ENCODE measurements around the gene WDR55. TPM values are rescaled to one million over a fixed set of nuclear protein-coding genes. Genes with fewer than 3 reads are reported as not detected.
"Not testable (repeated sequence)": the region's sequence is repeated elsewhere in the genome, so short reads cannot be mapped to it uniquely, and the experiment has no call there.

The WDR55 gene
- total RNA-seq, 1 donor from 2014 or later, result 36.9 TPM

DNA sequence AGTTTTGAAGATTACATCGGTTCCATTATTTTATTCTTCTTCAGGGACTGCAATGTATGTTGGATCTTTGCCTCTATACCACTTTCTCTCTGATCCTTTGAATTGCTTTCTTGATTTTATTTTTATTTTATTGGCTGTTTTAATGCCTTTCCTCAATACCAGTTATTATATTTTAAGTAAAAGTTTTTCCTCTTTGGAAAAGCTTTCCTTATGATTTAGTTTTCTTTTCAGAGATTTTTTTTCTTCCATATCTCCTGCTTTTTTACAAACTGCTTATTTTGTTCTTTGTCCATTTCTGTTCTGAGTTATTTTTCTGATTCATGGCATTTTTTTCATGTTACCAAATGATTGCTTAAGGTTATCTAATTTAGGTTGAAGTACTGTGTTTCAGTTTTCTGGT is 47.1 kb downstream of the WDR55 start:
- ChIA-PET CTCF (interaction anchor here (1.1 to 1.2 kb wide), 2 partner anchors 12 to 64 kb away, joined by 3 to 4 read pairs; partner anchors contain the start of genes IK, NDUFA2 and ZMAT2), POLR2A (interaction anchor here (0.9 to 3.1 kb wide), 7 partner anchors 9 to 609 kb away, joined by 3 to 28 read pairs (median 14); partner anchors contain the start of genes ANKHD1, HARS1, HARS2 and IK)
- TF ChIP-seq, protein P1, sequence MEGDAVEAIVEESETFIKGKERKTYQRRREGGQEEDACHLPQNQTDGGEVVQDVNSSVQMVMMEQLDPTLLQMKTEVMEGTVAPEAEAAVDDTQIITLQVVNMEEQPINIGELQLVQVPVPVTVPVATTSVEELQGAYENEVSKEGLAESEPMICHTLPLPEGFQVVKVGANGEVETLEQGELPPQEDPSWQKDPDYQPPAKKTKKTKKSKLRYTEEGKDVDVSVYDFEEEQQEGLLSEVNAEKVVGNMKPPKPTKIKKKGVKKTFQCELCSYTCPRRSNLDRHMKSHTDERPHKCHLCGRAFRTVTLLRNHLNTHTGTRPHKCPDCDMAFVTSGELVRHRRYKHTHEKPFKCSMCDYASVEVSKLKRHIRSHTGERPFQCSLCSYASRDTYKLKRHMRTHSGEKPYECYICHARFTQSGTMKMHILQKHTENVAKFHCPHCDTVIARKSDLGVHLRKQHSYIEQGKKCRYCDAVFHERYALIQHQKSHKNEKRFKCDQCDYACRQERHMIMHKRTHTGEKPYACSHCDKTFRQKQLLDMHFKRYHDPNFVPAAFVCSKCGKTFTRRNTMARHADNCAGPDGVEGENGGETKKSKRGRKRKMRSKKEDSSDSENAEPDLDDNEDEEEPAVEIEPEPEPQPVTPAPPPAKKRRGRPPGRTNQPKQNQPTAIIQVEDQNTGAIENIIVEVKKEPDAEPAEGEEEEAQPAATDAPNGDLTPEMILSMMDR (IDR thresholded peaks at IDR 0.05), result no peak
- no peak for ATAC-seq (ENCODE audit: low read depth)
- H3K27ac Mint-ChIP-seq, result peak overlapping the region; percentile 35
- H3K4me1 Mint-ChIP-seq, result peaks cover 18% of the 10 kb centered on the region
- no peaks in the 10 kb centered on the region for H3K9me3 Mint-ChIP-seq
- intact Hi-C loops (cut with micrococcal nuclease), result loop anchor here (1.0 to 10.0 kb wide), 13 partner anchors 11 to 867 kb away; partner anchors contain the start of genes ANKHD1, APBB3, CYSTM1 and EIF4EBP3
- no peak overlapping the region for H3K4me3 Mint-ChIP-seq
- H3K36me3 Mint-ChIP-seq (ENCODE audit: low read depth), result peaks cover 16% of the 10 kb centered on the region
- H3K27me3 Mint-ChIP-seq, result peaks cover 3% of the 10 kb centered on the region
- no peak for DNase-seq

DNA sequence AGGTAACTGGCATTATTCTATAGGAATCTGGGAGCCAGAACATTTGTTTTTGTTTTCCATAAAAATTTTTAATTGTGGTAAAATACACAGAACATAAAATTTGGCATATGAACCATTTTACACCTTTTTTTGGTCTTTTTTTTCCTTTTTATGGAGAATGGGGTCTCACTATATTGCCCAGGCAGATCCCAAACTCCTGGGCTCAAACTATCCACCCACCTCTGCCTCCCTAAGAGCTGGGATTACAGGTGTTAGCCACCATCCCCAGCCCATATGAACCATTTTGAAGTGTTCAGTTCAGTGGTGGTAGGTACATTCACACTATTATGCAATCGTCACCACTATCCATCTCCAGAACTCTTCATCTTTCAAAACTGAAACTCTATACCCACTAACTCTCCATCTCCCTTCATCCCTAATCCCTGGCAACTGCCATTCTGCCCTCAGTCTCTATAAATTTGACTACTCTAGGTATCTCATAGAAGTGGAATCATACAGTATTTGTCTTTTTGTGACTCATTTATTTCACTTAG is 48.9 kb downstream of the WDR55 start:
- H3K4me3 Mint-ChIP-seq, result no peak overlapping the region
- H3K9me3 Mint-ChIP-seq, result no peaks in the 10 kb centered on the region
- CTCF ChIA-PET, result no interaction called here
- peaks cover 9% of the 10 kb centered on the region for H3K36me3 Mint-ChIP-seq (ENCODE audit: low read depth)
- TF ChIP-seq, protein P1 (IDR thresholded peaks at IDR 0.05), result no peak
- DNase-seq, result no peak
- H3K27ac Mint-ChIP-seq, result no peak overlapping the region
- POLR2A ChIA-PET, result no interaction called here
- H3K27me3 Mint-ChIP-seq, result peaks cover 5% of the 10 kb centered on the region
- ATAC-seq (ENCODE audit: low read depth), result no peak
- intact Hi-C loops (cut with micrococcal nuclease), result loop anchor here (5.0 to 10.0 kb wide), 4 partner anchors 411 to 869 kb away; partner anchors contain the start of genes CYSTM1, PFDN1 and PURA
- H3K4me1 Mint-ChIP-seq, result peaks cover 16% of the 10 kb centered on the region

- H3K4me1 Mint-ChIP-seq; ATAC-seq (ENCODE audit: low read depth); H3K36me3 Mint-ChIP-seq (ENCODE audit: low read depth); H3K4me3 Mint-ChIP-seq; DNase-seq; H3K27me3 Mint-ChIP-seq; H3K27ac Mint-ChIP-seq; H3K9me3 Mint-ChIP-seq; POLR2A ChIA-PET: not testable (repeated sequence)
- intact Hi-C loops (cut with micrococcal nuclease), result loop anchor here (10.0 kb wide), 2 partner anchors 541 to 871 kb away; partner anchors contain the start of gene CYSTM1
- CTCF ChIA-PET, result interaction anchor here (1.4 kb wide), 1 partner anchor 344 kb away, joined by 6 read pairs; no protein-coding TSS in a partner anchor
Measured at GRCh38 chr5:140716238-140716637, 51.5 kb downstream of the WDR55 start.

GRCh38 chr5:140718266-140718592 is 53.5 kb downstream of the WDR55 start:
- H3K27ac Mint-ChIP-seq, result no peak overlapping the region
- TF ChIP-seq, protein P1 (IDR thresholded peaks at IDR 0.05), result no peak
- no peaks in the 10 kb centered on the region for H3K9me3 Mint-ChIP-seq
- H3K27me3 Mint-ChIP-seq, result peaks cover 11% of the 10 kb centered on the region
- no peaks in the 10 kb centered on the region for H3K36me3 Mint-ChIP-seq (ENCODE audit: low read depth)
- H3K4me3 Mint-ChIP-seq, result no peak overlapping the region
- ATAC-seq (ENCODE audit: low read depth) (no peak), DNase-seq (no peak)
- CTCF ChIA-PET, result interaction anchor here (1.4 to 6.6 kb wide), 3 partner anchors 345 to 474 kb away, joined by 3 to 45 read pairs (median 7); no protein-coding TSS in a partner anchor
- POLR2A ChIA-PET, result no interaction called here
- H3K4me1 Mint-ChIP-seq, result no peaks in the 10 kb centered on the region
- intact Hi-C loops (cut with micrococcal nuclease), result loop anchor here (10.0 kb wide), 2 partner anchors 543 to 873 kb away; partner anchors contain the start of gene CYSTM1

DNA sequence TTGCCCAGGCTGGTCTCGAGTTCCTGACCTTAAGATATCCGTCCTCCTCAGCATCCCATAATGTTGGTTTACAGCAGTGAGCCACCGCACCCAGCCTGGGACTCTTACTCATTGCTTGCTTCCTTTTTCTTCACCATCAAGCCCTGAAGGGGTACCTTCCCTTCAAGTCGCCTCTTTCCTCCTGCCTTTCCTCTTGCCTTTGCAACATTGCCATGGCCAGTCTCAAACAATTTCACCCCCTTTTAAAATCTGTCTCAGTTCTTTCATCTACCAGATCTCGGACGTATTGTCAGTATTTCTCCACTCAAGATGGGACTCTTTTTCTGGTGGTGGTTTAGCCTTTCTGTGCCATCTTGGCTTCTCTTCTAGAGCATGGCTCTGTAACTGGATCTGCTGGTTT is 56.0 kb downstream of the WDR55 start:
- ChIA-PET POLR2A (interaction anchor here (0.7 kb wide), 3 partner anchors 158 to 190 kb away, joined by 4 read pairs; no protein-coding TSS in a partner anchor), CTCF (interaction anchor here (0.5 to 6.6 kb wide), 14 partner anchors 249 to 816 kb away, joined by 3 to 45 read pairs (median 4); no protein-coding TSS in a partner anchor)
- H3K4me3 Mint-ChIP-seq; H3K36me3 Mint-ChIP-seq (ENCODE audit: low read depth); H3K4me1 Mint-ChIP-seq; H3K9me3 Mint-ChIP-seq; DNase-seq; ATAC-seq (ENCODE audit: low read depth); H3K27ac Mint-ChIP-seq: not testable (repeated sequence)
- intact Hi-C loops (cut with micrococcal nuclease), result loop anchor here (1.0 to 2.0 kb wide), 3 partner anchors 347 to 476 kb away; no protein-coding TSS in a partner anchor
- H3K27me3 Mint-ChIP-seq, result peaks cover 23% of the 10 kb centered on the region

GRCh38 chr5:140721395-140721794 is 56.7 kb downstream of the WDR55 start:
- POLR2A ChIA-PET; H3K27ac Mint-ChIP-seq; H3K9me3 Mint-ChIP-seq; DNase-seq; H3K36me3 Mint-ChIP-seq (ENCODE audit: low read depth); ATAC-seq (ENCODE audit: low read depth); H3K4me1 Mint-ChIP-seq; H3K4me3 Mint-ChIP-seq: not testable (repeated sequence)
- peaks cover 30% of the 10 kb centered on the region for H3K27me3 Mint-ChIP-seq
- CTCF ChIA-PET, result interaction anchor here (1.0 to 6.6 kb wide), 5 partner anchors 348 to 482 kb away, joined by 3 to 45 read pairs (median 5); no protein-coding TSS in a partner anchor
- intact Hi-C loops (cut with micrococcal nuclease), result loop anchor here (2.0 kb wide), 2 partner anchors 359 to 477 kb away; no protein-coding TSS in a partner anchor

Other genes with a start within 250 kb of the WDR55 start
- 14.4 and 18.2 TPM in 2 replicates for gene EIF4EBP3, start 117.2 kb upstream of the WDR55 start, total RNA-seq
- 41.1 and 41.8 TPM in 2 replicates for gene SRA1, start 107.4 kb upstream of the WDR55 start, total RNA-seq
- gene APBB3, start 100.3 kb upstream of the WDR55 start, total RNA-seq, result 36.0 and 37.5 TPM in 2 replicates
- gene SLC35A4, start 100.1 kb upstream of the WDR55 start, total RNA-seq, result 76.0 and 77.9 TPM in 2 replicates
- gene CD14, start 31.7 kb upstream of the WDR55 start, total RNA-seq, result 0.54 and 1.2 TPM in 2 replicates
- 20.1 and 23.3 TPM in 2 replicates for gene TMCO6, start 25.5 kb upstream of the WDR55 start, total RNA-seq
- gene NDUFA2, start 17.3 kb upstream of the WDR55 start, total RNA-seq, result 52.2 and 63.6 TPM in 2 replicates
- gene IK, start 17.1 kb upstream of the WDR55 start, total RNA-seq, result 104 and 114 TPM in 2 replicates
- 2.6 and 3.4 TPM in 2 replicates for gene DND1, start 8.7 kb downstream of the WDR55 start, total RNA-seq
- gene HARS1, start 26.5 kb downstream of the WDR55 start, total RNA-seq, result 78.2 and 84.0 TPM in 2 replicates
- gene HARS2, start 26.6 kb downstream of the WDR55 start, total RNA-seq, result 45.7 and 48.5 TPM in 2 replicates
- 67.8 and 70.2 TPM in 2 replicates for gene ZMAT2, start 35.5 kb downstream of the WDR55 start, total RNA-seq
- gene PCDHA1, start 121.2 kb downstream of the WDR55 start, total RNA-seq, result not detected in 2 replicates
- not detected in 2 replicates for gene PCDHA2, start 129.9 kb downstream of the WDR55 start, total RNA-seq
- gene PCDHA3, start 136.2 kb downstream of the WDR55 start, total RNA-seq, result not detected in 2 replicates
- not detected in 2 replicates for gene PCDHA4, start 142.2 kb downstream of the WDR55 start, total RNA-seq
- gene PCDHA5, start 156.7 kb downstream of the WDR55 start, total RNA-seq, result not detected in 2 replicates
- gene PCDHA6, start 163.1 kb downstream of the WDR55 start, total RNA-seq, result not detected in 2 replicates
- gene PCDHA7, start 169.4 kb downstream of the WDR55 start, total RNA-seq, result not detected in 2 replicates
- not detected in 2 replicates for gene PCDHA8, start 176.3 kb downstream of the WDR55 start, total RNA-seq
- not detected in 2 replicates for gene PCDHA9, start 183.5 kb downstream of the WDR55 start, total RNA-seq
- gene PCDHA10, start 191.0 kb downstream of the WDR55 start, total RNA-seq, result 0.07 TPM in 1 of 2 replicates, not detected in the other
- gene PCDHA11, start 204.1 kb downstream of the WDR55 start, total RNA-seq, result not detected in 2 replicates
- gene PCDHA12, start 210.4 kb downstream of the WDR55 start, total RNA-seq, result not detected in 2 replicates
- not detected in 2 replicates for gene PCDHA13, start 217.2 kb downstream of the WDR55 start, total RNA-seq